B cell (primary cell): ENCODE measurements around the gene GAMT. TPM values are rescaled to one million over a fixed set of nuclear protein-coding genes. Genes with fewer than 3 reads are reported as not detected.

ENCODE experiments used
- ATAC-seq: fragments of 200-7000 bp; cut with Tn5 transposase; one replicate; pipeline ENCODE4 v1.10.0; 2021; ENCODE audit warnings: low read depth, mild to moderate bottlenecking, moderate number of reproducible peaks, moderate library complexity
- CTCF ChIA-PET: fragments of 350-600 bp; sonication (Branson Sonifier 250); formaldehyde crosslinking; loops from one replicate; lab custom pipeline; 2021; ENCODE audit warnings: antibody characterized with exemption, inconsistent platforms; lab: Charles Lee
- POLR2A ChIA-PET: fragments of 350-600 bp; sonication (Branson Sonifier 250); formaldehyde crosslinking; loops from one replicate; lab custom pipeline; 2021; ENCODE audit warnings: antibody characterized with exemption; lab: Charles Lee
- DNase-seq: peaks from one replicate; pipeline ENCODE4 v3.0.0; 2013
- H2AFZ ChIP-seq: 2 replicates; pipeline ENCODE4 v1.6.1; 2012; ENCODE audit warnings: mild to moderate bottlenecking, low read depth, low read length; ENCODE audit not compliant: insufficient read depth, poor library complexity, severe bottlenecking
- H3K27ac ChIP-seq, 2 donors: 1 replicate in 1 of 2; 2 replicates in 1 of 2; pipeline ENCODE4 v1.5.1; 2012 to 2013; ENCODE audit warnings: low read length in 2 of 2, mild to moderate bottlenecking in 2 of 2, moderate library complexity in 1 of 2
- H3K27me3 ChIP-seq, 4 experiments: fragments of 200-600 bp in 1 of 4; sonication (generic) in 1 of 4; replicated peaks in 1 of 4; 1 replicate in 2 of 4; 2 replicates in 2 of 4; pipeline versions ENCODE4 v1.6.1 to v1.7.0; 2013 to 2016; ENCODE audit warnings: low read length in 3 of 4, mild to moderate bottlenecking in 2 of 4, mixed read lengths in 1 of 4, moderate library complexity in 1 of 4; ENCODE audit not compliant: insufficient read depth in 4 of 4, control insufficient read depth in 3 of 4; ENCODE audit errors: control extremely low read depth in 1 of 4
- H3K36me3 ChIP-seq, 2 experiments: replicated peaks in 1 of 2; 1 replicate in 1 of 2; 2 replicates in 1 of 2; pipeline versions ENCODE4 v1.6.1 to v1.7.1; 2013; ENCODE audit warnings: low read length in 1 of 2; ENCODE audit not compliant: insufficient read depth in 2 of 2, control insufficient read depth in 1 of 2; ENCODE audit errors: control extremely low read depth in 1 of 2, extremely low read depth in 1 of 2
- H3K4me1 ChIP-seq, 2 donors: fragments of 200-600 bp in 1 of 2; sonication (generic) in 1 of 2; 1 replicate in 1 of 2; 2 replicates in 1 of 2; pipeline versions ENCODE4 v1.5.1 to v1.6.1; 2013 to 2017; ENCODE audit warnings: low read length in 2 of 2; ENCODE audit not compliant: control insufficient read depth in 2 of 2, insufficient read depth in 2 of 2
- H3K4me2 ChIP-seq: replicated peaks from 2 replicates; pipeline ENCODE3; 2012; ENCODE audit warnings: mild to moderate bottlenecking, low read depth, low read length; ENCODE audit not compliant: poor library complexity, severe bottlenecking
- H3K4me3 ChIP-seq, 5 experiments: fragments of 200-600 bp in 1 of 5; sonication (generic) in 1 of 5; 1 replicate in 3 of 5; 2 replicates in 2 of 5; pipeline versions ENCODE4 v1.5.1 to v1.7.0; 2011 to 2016; ENCODE audit warnings: low read length in 4 of 5, mild to moderate bottlenecking in 4 of 5, low read depth in 2 of 5, control low read depth in 1 of 5, moderate library complexity in 1 of 5; ENCODE audit not compliant: insufficient read depth in 1 of 5; ENCODE audit errors: control extremely low read depth in 1 of 5, extremely low read depth in 1 of 5
- H3K79me2 ChIP-seq: fragments of 200-600 bp; sonication (generic); one replicate; pipeline ENCODE4 v1.6.0; 2016; ENCODE audit warnings: low read length; ENCODE audit not compliant: control insufficient read depth, insufficient read depth
- H3K9ac ChIP-seq: fragments of 200-600 bp; sonication (generic); 2 replicates; pipeline ENCODE4 v1.6.1; 2017; ENCODE audit warnings: mild to moderate bottlenecking, low read length, moderate library complexity
- H3K9me3 ChIP-seq, 3 donors: one replicate each; pipeline versions ENCODE4 v1.6.1 to v1.7.1; 2013; ENCODE audit warnings: low read length in 2 of 3; ENCODE audit not compliant: control insufficient read depth in 2 of 3, insufficient read depth in 1 of 3; ENCODE audit errors: control extremely low read depth in 1 of 3
- H4K20me1 ChIP-seq: 2 replicates; pipeline ENCODE4 v1.6.0; 2012; ENCODE audit warnings: mild to moderate bottlenecking, low read length; ENCODE audit not compliant: insufficient read depth, control insufficient read depth, poor library complexity, severe bottlenecking
- H3K27ac Mint-ChIP-seq: one replicate; pipeline ENCODE4 v1.8.0; 2021; ENCODE audit warnings: mixed read lengths
- H3K27me3 Mint-ChIP-seq: one replicate; pipeline ENCODE4 v1.8.0; 2021; ENCODE audit warnings: mixed read lengths
- H3K4me1 Mint-ChIP-seq: one replicate; pipeline ENCODE4 v1.8.0; 2021; ENCODE audit warnings: mixed read lengths
- H3K4me3 Mint-ChIP-seq: one replicate; pipeline ENCODE4 v1.8.0; 2021; ENCODE audit warnings: mixed read lengths
- H3K9me3 Mint-ChIP-seq: one replicate; pipeline ENCODE4 v1.8.0; 2022; ENCODE audit warnings: mixed read lengths; ENCODE audit not compliant: insufficient read depth
- CTCF ChIP-seq: fragments of 200-600 bp; IDR thresholded peaks from one replicate; pipeline ENCODE4 v1.8.0; 2022; ENCODE audit warnings: antibody characterized with exemption, mild to moderate bottlenecking
- EZH2 ChIP-seq: IDR thresholded peaks from 2 replicates; pipeline ENCODE4 v1.6.1; 2012; ENCODE audit warnings: borderline replicate concordance, low read depth, mild to moderate bottlenecking, moderate library complexity, low read length; ENCODE audit not compliant: insufficient read depth, poor library complexity, severe bottlenecking
- WGBS: methylation state at CpG from one replicate; pipeline ENCODE4 v1.1.5; 2013; ENCODE audit warnings: missing lambda C conversion rate; ENCODE audit not compliant: insufficient coverage; 5-methylcytosine and 5-hydroxymethylcytosine counted together
- intact Hi-C: fragments of 100-400 bp; cut with micrococcal nuclease; formaldehyde crosslinking; loops from one replicate; pipeline ENCODE4 v1.10.0; 2022
- polyA plus RNA-seq: library from polyadenylated mRNA; depleted of rRNA; stranded (reverse); fragments of >200 nt; gene quantifications from 2 replicates; pipeline ENCODE4 v1.2.3, GENCODE V29; 2012
- total RNA-seq, 2 donors: library from RNA; stranded (reverse); fragments of 120-200 nt in 1 of 2; gene quantifications; 1 replicate in 1 of 2; 2 replicates in 1 of 2; pipeline versions ENCODE4 v1.2.3 to v1.2.4, GENCODE V29; 2013 to 2022

The GAMT gene
- total and polyA plus RNA-seq, 2 donors (not counting 1 experiment from before 2014, with no cell fraction given), result 8.8 to 12.1 TPM

- Mint-ChIP-seq H3K9me3 (no peaks in the 10 kb centered on the region), H3K27me3 (peaks cover 4% of the 10 kb centered on the region), H3K4me3 (peak overlapping the region; percentile 85), H3K4me1 (peaks cover 46% of the 10 kb centered on the region), H3K27ac (peak overlapping the region; percentile 92)
- Histone ChIP-seq H3K27ac (peak overlapping the region; percentile 64 to 69), H3K36me3 (no peaks in the 10 kb centered on the region), H3K4me3 (peak overlapping the region in 4 of 5 experiments; percentile 45 to 72 (median 58)), H2AFZ (peak overlapping the region; percentile 47), H4K20me1 (peaks cover 43% of the 10 kb centered on the region), H3K4me1 (peaks cover 31 to 52% of the 10 kb centered on the region in 2 donors), H3K4me2 (peak overlapping the region; percentile 84), H3K27me3 (peaks cover 0 to 21% (median 5%) of the 10 kb centered on the region in 4 experiments), H3K79me2 (peaks cover 42% of the 10 kb centered on the region), H3K9ac (peak overlapping the region; percentile 66), H3K9me3 (peaks cover 0 to 4% (median 0%) of the 10 kb centered on the region in 3 donors)
- DNase-seq (peak; percentile 100), ATAC-seq (peak; percentile 84)
- ChIA-PET POLR2A (no interaction called here), CTCF (no interaction called here)
- peak; percentile 63 for TF ChIP-seq CTCF
- TF ChIP-seq EZH2, result no peak
- intact Hi-C loops, result loop anchor here (1.0 to 5.0 kb wide), 6 partner anchors 24 to 835 kb away; partner anchors contain the start of genes BSG, C19orf25, NDUFS7 and RPS15
- under 1% methylated on average over 68 of the region's 72 CpGs for WGBS
Measured at GRCh38 chr19:1406774-1407527, 5.6 kb upstream of the GAMT start.
